NCI-H2029 treated with DMSO at 0.1 percent for 48 hours (cell line): ENCODE measurements around the gene CEACAM6.
"Not testable (repeated sequence)": the region's sequence is repeated elsewhere in the genome, so short reads cannot be mapped to it uniquely, and the experiment has no call there.

Experiments
- DNase-seq: peaks from one replicate; lab custom pipeline; 2025; lab: John Stamatoyannopoulos, UW

Gene CEACAM6

DNA sequence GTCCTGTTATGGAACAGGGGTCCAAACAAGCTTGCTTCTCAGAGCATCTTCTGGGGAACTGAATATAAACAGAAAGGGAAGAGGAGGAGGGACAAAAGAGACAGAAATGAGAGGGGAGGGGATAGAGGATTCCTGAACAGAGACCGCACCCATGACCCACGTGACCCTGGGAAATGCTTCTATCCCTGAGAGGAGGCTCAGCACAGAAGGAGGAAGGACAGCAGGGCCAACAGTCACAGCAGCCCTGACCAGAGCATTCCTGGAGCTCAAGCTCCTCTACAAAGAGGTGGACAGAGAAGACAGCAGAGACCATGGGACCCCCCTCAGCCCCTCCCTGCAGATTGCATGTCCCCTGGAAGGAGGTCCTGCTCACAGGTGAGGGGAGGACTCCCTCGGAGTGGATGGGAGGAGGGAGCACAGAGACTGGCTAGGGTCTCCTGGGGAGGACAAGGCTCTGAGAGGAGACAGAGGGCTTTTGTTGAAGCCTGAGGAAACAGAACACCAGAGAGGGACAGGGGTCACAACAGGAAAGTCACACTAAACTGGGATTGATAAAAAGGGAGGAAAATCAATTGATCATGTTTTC, at the start of gene CEACAM6:
CEACAM6 (plus strand) TSS at position 203 of the 586 bp plus-strand sequence; CDS start at position 312, 109 bp downstream.
- DNase-seq: no peak

GRCh38 chr19:41706741-41707501, 48.4 kb upstream of the CEACAM6 start:
- peak; percentile 83 for DNase-seq

DNA sequence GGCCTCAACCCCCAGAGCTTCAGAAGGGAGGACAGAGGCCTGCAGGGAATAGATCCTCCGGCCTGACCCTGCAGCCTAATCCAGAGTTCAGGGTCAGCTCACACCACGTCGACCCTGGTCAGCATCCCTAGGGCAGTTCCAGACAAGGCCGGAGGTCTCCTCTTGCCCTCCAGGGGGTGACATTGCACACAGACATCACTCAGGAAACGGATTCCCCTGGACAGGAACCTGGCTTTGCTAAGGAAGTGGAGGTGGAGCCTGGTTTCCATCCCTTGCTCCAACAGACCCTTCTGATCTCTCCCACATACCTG, 47.9 kb upstream of the CEACAM6 start:
- DNase-seq: no peak

DNA sequence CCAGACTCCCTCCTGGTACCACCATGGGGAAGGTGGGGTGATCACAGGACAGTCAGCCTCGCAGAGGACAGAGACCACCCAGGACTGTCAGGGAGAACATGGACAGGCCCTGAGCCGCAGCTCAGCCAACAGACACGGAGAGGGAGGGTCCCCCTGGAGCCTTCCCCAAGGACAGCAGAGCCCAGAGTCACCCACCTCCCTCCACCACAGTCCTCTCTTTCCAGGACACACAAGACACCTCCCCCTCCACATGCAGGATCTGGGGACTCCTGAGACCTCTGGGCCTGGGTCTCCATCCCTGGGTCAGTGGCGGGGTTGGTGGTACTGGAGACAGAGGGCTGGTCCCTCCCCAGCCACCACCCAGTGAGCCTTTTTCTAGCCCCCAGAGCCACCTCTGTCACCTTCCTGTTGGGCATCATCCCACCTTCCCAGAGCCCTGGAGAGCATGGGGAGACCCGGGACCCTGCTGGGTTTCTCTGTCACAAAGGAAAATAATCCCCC, 47.4 kb upstream of the CEACAM6 start:
- no peak for DNase-seq

GRCh38 chr19:41708481-41708880, 46.8 kb upstream of the CEACAM6 start, which contains the start of gene CEACAM5:
Gene CEACAM5 (plus strand): TSS chr19:41708626. CDS start chr19:41708732, 106 bp downstream.
- DNase-seq: peak; percentile 95

DNA sequence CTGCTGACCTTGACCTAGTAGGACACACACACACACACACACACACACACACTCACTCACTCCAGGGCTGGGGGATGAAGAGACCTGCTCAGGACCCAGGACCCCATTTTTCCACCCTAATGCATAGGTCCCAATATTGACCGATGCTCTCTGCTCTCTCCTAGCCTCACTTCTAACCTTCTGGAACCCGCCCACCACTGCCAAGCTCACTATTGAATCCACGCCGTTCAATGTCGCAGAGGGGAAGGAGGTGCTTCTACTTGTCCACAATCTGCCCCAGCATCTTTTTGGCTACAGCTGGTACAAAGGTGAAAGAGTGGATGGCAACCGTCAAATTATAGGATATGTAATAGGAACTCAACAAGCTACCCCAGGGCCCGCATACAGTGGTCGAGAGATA, 45.8 kb upstream of the CEACAM6 start:
- DNase-seq: not testable (repeated sequence)

DNA sequence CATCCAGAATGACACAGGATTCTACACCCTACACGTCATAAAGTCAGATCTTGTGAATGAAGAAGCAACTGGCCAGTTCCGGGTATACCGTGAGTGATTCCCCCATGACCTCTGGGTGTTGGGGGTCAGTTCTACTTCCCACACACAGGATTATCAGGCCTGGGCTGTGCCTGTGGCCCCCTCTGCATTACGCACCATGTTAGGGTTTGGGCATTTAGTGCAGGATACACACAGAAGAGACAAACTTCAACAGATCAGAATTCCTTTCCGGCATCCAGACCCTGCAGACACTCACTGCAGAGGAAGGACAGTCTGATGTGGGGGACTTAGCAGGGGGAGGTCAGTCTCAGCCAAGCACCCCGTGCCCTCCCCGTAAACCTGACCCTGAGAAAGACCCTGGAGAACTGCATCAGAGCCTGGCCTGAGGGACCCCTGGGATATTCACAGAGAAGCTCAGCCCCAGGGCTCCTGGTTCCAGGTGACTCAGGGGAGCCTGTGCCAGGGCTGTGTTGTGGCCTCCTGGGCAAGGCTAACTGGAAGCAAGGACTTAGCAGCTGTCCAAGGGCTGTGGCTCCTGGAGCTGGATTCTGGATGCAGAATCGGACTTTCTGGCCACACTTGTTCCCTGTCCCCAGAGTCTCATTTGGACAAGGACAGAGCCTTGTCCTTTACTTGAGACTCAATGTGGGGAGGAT, 45.2 kb upstream of the CEACAM6 start:
- no peak for DNase-seq

DNA sequence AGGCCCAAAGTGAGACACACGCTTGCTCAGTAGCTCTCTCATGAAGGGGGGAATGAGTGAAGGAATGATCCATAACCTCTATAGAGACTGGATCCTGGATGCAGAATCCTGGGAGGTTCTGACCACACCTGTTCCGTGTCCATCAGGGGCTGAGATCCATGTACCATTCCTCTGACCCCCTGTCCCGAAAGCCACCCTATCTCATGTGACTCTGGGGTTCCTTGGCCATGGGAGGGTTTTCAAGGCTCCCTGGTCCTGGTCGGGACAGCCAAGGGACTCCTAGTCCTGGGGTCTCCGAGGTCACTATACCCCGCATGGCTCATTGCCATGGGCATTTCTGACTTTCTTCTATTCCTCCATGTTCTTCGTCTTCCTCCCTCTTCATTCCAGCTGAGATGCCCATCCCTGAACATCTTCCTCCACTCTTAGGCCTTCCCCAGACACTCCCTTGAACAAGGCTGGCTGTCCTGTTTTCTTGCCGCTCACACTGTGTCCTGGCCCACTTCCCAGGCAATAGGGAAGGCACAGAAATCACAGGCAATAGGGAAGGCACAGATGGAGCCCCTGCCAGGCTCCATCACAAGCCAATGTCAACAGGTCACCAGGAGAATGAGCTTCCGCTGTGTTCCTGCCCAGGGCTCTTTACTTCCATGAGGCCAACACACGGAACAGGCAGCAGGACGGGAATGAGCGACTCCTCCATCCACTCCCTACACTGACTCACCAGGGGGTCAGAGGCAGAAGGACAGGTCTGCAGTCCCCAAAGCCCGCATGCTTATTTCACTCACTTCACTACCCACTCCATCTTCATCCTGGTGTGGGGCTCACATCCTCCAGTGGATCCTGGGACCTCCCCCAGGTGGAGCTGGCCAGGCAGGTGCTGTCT, 43.7 kb upstream of the CEACAM6 start:
- peak; percentile 63 for DNase-seq

DNA sequence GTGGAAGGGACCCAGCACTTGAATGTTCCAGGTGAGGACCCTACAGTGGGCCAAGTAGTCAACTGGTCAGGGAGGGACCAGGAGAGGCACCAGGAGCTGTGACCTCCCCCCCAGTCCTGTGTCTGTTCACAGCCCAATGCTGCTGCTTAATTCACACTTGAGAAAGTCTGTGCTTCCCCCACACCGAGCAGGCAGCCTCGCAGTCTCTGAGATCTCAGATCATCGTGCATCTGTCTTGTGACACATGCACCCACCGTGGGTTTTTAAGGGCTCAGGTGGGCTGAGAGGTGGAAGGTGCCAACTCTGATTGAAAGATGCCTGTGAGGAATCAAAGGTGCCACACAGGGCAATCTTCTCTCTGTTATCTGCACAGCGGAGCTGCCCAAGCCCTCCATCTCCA, 40.7 kb upstream of the CEACAM6 start:
- DNase-seq: no peak

- DNase-seq: no peak
These were observed 36.6 kb upstream of the CEACAM6 start for GRCh38 chr19:41718761-41719160.

DNA sequence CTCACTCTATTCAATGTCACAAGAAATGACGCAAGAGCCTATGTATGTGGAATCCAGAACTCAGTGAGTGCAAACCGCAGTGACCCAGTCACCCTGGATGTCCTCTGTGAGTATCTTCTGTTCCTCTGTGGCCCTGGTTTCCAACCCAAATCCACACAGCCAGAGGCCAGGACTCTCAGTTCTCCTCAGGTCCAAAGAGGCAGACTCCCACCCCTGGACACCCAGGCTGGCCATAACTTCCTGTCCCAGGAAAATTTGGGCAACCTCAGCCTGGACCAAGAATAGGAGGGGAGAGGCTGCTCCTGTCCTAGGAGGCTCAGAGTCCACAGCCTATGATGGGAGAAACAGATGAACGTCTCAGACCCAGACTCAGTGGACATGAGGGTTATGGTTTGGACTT, 35.2 kb upstream of the CEACAM6 start:
- DNase-seq: no peak

DNA sequence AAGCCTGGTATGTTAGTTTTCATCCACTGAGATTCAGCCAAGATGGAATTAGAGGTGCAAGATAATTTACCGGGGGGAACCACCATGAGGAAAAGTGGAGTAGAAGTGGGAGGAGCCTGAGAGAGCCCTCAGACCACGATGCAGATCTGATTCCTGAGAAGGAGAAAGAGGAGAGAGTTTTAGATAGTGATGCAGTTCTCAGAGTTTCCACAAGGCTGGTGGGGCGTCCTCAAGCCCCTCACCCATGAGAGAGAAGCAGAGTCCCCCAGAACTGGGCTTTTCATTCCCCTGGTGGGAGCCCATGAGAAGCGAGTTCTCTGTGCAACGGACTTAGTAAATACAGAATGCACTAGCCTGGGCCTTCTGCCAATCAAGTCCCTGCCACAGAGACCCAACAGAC, 28.8 kb upstream of the CEACAM6 start:
- no peak for DNase-seq

- no peak for DNase-seq
These were observed 21.2 kb upstream of the CEACAM6 start for GRCh38 chr19:41734156-41734555.

- peak; percentile 99 for DNase-seq
These were observed 20.7 kb upstream of the CEACAM6 start for GRCh38 chr19:41734585-41734984.

- DNase-seq: no peak
These were observed 20.2 kb upstream of the CEACAM6 start for GRCh38 chr19:41735071-41735600.

- DNase-seq: no peak
These were observed 16.0 kb upstream of the CEACAM6 start for GRCh38 chr19:41739361-41739760.

- DNase-seq: no peak
These were observed 14.7 kb upstream of the CEACAM6 start for GRCh38 chr19:41740415-41741243.

DNA sequence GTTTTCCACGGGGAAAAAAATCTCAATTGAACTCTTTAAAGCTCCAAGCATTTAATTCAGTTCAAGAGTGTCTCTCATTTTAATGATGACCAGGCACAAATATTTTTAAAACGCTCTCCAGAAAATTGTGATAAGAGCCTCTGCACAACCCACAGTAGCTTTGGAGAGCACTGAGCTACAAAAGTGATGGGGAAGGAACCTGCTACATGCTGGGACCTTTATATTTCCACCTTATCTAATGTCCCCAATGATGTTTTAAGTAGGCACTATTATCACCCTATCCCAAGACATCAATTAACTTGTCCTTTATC, 14.1 kb upstream of the CEACAM6 start:
- DNase-seq: no peak

DNA sequence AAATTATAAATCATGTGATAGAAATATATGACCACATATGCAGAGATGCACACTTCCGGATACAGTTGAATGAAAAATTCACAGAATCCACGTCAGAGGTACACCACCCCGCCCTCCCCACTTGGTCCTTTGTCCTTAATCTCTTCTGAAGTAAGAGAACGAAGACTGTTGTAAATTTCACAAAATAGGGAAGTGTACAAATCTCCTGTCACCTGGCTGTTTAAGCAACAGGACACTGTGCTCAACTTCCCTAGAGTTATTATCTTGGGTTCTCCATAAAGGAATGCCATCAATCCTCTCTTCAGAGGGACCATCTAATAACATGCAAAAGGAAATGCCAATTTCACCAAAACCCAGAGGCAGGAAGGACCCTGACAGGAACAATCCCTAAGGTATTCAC, 10.5 kb upstream of the CEACAM6 start:
- no peak for DNase-seq

DNA sequence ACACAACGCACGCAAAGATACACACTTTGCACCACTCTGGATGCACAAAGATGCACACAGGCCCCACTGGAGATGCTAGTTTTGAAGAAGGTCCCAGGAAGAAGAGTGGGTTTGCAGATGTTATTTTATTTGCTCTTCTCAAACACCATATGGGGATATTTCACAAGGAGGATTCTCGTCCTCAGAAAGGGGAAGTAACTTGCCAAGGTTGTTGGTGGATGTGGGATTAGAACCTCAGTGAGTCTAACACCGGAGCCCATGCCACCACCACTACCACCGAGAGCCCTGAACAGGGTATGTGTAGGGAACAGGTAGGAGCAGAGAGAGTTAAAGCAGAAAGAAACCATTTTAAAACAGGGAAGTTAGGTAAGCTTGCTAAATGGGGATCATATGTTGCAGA, 9.6 kb upstream of the CEACAM6 start:
- DNase-seq: no peak

DNA sequence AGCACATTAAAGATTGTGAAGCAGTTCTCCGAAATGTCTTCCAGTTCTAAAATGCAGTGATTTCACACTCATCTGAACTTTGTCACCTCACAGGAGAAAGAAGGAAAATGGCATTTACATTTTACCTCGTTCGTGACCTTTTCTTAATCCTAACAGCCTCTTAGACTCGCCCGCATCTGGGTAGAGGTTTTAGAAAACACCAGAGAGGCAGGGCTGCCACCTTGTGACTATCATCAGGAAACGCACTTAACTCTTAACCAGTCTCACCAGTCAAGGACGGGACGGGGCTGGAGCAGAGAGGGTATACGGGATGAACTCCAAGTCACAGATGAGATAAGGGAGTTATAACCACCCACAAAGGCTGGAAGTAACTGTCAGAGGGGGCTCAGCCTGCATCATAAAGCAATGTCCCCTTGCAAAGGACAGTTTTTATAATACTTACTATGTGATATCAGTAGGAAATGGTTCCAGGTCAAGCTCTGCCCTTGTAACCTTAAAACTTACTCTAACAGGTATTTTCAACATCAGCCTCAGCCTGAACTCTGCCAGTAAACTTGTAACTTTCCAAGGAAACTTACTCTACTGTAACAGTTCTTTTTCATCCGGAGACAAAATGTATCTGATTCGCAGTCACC, 8.6 kb upstream of the CEACAM6 start:
- peak; percentile 88 for DNase-seq
